ENCODE measurements around the gene CPM. TPM values are rescaled to one million over a fixed set of nuclear protein-coding genes. Genes with fewer than 3 reads are reported as not detected.

Gene CPM
- total and polyA plus RNA-seq, 4 donors = 14.2 to 65.0 (median 24.0) TPM

DNA sequence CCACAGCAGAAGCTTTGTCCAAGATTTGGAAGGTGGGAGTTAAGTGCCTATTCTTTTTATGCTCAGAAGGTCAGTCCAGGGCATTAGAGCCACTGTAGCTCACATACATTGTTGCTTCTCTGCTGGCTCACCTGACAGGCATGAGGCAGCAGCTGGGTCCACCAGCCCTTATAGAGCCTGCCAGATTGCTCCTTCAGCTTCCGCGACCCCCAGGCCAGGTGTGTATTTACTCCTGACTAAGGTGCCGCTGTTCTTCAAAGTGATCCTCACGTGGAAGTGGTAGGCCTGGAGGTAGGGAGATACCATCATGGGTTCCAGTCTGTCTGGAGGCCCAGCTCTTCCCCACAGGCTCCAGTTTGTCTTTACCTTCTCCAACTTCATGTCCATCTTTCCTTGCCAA lies 17.5 kb upstream of the CPM start:
- H3K4me3 ChIP-seq (ENCODE audit: low read depth in 1 of 3, low read length in 3 of 3) = no peak overlapping the region
- no peak overlapping the region for H3K27ac ChIP-seq (ENCODE audit: low read depth in 1 of 2, low read length in 2 of 2)
- no peaks in the 10 kb centered on the region for H3K36me3 ChIP-seq (ENCODE audit: control insufficient read depth in 4 of 4, insufficient read depth in 3 of 4, low read depth in 1 of 4, low read length in 3 of 4)
- WGBS = 94% methylated on average over 4 of the region's 4 CpGs
- no peak overlapping the region for H3K9ac ChIP-seq (ENCODE audit: low read depth in 1 of 2, low read length in 2 of 2)
- TF ChIP-seq ATF3 (IDR thresholded peaks at IDR 0.05) = no peak
- TF ChIP-seq TAF1 (conservative IDR thresholded peaks at IDR 0.05) = no peak
- no peak for TF ChIP-seq MAX (IDR thresholded peaks at IDR 0.05)
- no peak for TF ChIP-seq FOXA1 (IDR thresholded peaks at IDR 0.05)
- no peak for TF ChIP-seq RXRA (IDR thresholded peaks at IDR 0.05)
- TF ChIP-seq JUND (IDR thresholded peaks at IDR 0.05) = no peak
- TF ChIP-seq NR2F2 (IDR thresholded peaks at IDR 0.05) = no peak
- no peak for TF ChIP-seq ZBTB33 (IDR thresholded peaks at IDR 0.05)
- H3K4me1 ChIP-seq (ENCODE audit: control insufficient read depth in 4 of 4, insufficient read depth in 4 of 4, low read length in 3 of 4) = peaks cover 0 to 6% (median 4%) of the 10 kb centered on the region in 4 donors
- no peak for DNase-seq (ENCODE audit: low spot score)
- H3K27me3 ChIP-seq (ENCODE audit: control insufficient read depth in 4 of 4, insufficient read depth in 4 of 4, low read length in 3 of 4) = no peaks in the 10 kb centered on the region
- no peaks in the 10 kb centered on the region for H3K9me3 ChIP-seq (ENCODE audit: control insufficient read depth in 4 of 4, low read length in 3 of 4)

DNA sequence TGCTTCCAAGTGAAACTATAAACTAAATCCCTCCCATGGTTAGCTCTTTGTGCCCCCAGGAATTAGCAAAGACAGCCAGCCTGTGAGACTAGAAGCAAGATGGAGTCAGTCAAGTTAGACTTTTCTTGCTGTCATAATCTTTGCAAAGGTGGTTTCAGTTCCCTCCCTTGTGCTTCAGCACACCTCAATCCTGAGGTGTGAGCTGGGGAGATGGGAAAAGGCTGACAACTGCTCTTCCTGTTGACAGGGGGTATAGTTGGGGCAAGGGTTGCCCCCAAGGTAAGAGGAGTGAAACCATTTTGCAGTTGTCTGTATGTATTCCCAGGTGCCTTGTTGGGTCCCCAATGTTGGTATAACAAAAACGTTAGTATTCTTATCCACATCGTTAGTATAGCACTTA lies 12.3 kb upstream of the CPM start:
- TF ChIP-seq TAF1 (conservative IDR thresholded peaks at IDR 0.05) (no peak), HNF4A (conservative IDR thresholded peaks at IDR 0.05) (no peak), REST (IDR thresholded peaks at IDR 0.05) (no peak), MAX (IDR thresholded peaks at IDR 0.05) (no peak), GABPA (IDR thresholded peaks at IDR 0.05 in 1 of 2, conservative IDR thresholded peaks at IDR 0.05 in 1 of 2) (no peak), ZBTB33 (IDR thresholded peaks at IDR 0.05) (no peak), RXRA (IDR thresholded peaks at IDR 0.05) (no peak), YY1 (IDR thresholded peaks at IDR 0.05) (no peak), EGR1 (IDR thresholded peaks at IDR 0.05; ENCODE audit: low read depth in 2 of 2) (no peak), RAD21 (IDR thresholded peaks at IDR 0.05) (no peak), FOXA1 (IDR thresholded peaks at IDR 0.05) (no peak), ATF3 (IDR thresholded peaks at IDR 0.05) (no peak), HNF4G (IDR thresholded peaks at IDR 0.05) (no peak), FOXA2 (IDR thresholded peaks at IDR 0.05) (no peak), JUND (IDR thresholded peaks at IDR 0.05) (no peak), NR2F2 (IDR thresholded peaks at IDR 0.05) (no peak), SP1 (IDR thresholded peaks at IDR 0.05) (no peak)
- TF ChIP-seq, protein P1, sequence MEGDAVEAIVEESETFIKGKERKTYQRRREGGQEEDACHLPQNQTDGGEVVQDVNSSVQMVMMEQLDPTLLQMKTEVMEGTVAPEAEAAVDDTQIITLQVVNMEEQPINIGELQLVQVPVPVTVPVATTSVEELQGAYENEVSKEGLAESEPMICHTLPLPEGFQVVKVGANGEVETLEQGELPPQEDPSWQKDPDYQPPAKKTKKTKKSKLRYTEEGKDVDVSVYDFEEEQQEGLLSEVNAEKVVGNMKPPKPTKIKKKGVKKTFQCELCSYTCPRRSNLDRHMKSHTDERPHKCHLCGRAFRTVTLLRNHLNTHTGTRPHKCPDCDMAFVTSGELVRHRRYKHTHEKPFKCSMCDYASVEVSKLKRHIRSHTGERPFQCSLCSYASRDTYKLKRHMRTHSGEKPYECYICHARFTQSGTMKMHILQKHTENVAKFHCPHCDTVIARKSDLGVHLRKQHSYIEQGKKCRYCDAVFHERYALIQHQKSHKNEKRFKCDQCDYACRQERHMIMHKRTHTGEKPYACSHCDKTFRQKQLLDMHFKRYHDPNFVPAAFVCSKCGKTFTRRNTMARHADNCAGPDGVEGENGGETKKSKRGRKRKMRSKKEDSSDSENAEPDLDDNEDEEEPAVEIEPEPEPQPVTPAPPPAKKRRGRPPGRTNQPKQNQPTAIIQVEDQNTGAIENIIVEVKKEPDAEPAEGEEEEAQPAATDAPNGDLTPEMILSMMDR (IDR thresholded peaks at IDR 0.05; ENCODE audit: low read depth, low read length, missing input control) = no peak
- WGBS = 69% methylated on average over 2 of the region's 2 CpGs
- no peaks in the 10 kb centered on the region for H3K9me3 ChIP-seq (ENCODE audit: control insufficient read depth in 4 of 4, low read length in 3 of 4)
- H3K36me3 ChIP-seq (ENCODE audit: control insufficient read depth in 4 of 4, insufficient read depth in 3 of 4, low read depth in 1 of 4, low read length in 3 of 4) = no peaks in the 10 kb centered on the region
- DNase-seq (ENCODE audit: low spot score) = no peak
- H3K4me3 ChIP-seq (ENCODE audit: low read depth in 1 of 3, low read length in 3 of 3) = no peak overlapping the region
- H3K9ac ChIP-seq (ENCODE audit: low read depth in 1 of 2, low read length in 2 of 2) = no peak overlapping the region
- H3K4me1 ChIP-seq (ENCODE audit: control insufficient read depth in 4 of 4, insufficient read depth in 4 of 4, low read length in 3 of 4) = peaks cover 2 to 17% (median 7%) of the 10 kb centered on the region in 4 donors
- no peak overlapping the region for H3K27ac ChIP-seq (ENCODE audit: low read depth in 1 of 2, low read length in 2 of 2)
- no peaks in the 10 kb centered on the region for H3K27me3 ChIP-seq (ENCODE audit: control insufficient read depth in 4 of 4, insufficient read depth in 4 of 4, low read length in 3 of 4)
